Gastroesophageal sphincter (tissue), 4 donors: ENCODE results near the gene ITGA3. TPM values are rescaled to one million over a fixed set of nuclear protein-coding genes. Genes with fewer than 3 reads are reported as not detected.
A peak's percentile ranks its signal among the peaks of the same experiment; 100 is the strongest.

ENCODE experiments used
- ATAC-seq: fragments of 150-250 bp; one replicate; pipeline ENCODE4 v1.9.1; 2016; ENCODE audit warnings: mild to moderate bottlenecking, moderate library complexity
- H3K27ac ChIP-seq, 4 donors: fragments of 200-600 bp; sonication (generic) in 3 of 4; 1 replicate in 3 of 4; 2 replicates in 1 of 4; pipeline ENCODE4 v1.5.1; 2016 to 2019
- H3K27me3 ChIP-seq: fragments of 200-600 bp; sonication (generic); one replicate; pipeline ENCODE4 v1.5.1; 2019
- H3K36me3 ChIP-seq, 2 donors: fragments of 200-600 bp; sonication (generic); one replicate each; pipeline ENCODE4 v1.5.1; 2019; ENCODE audit warnings: control low read depth in 1 of 2
- H3K4me1 ChIP-seq, 3 donors: fragments of 200-600 bp; sonication (generic); 1 replicate in 2 of 3; 2 replicates in 1 of 3; pipeline ENCODE4 v1.5.1; 2016 to 2019; ENCODE audit warnings: control low read depth in 2 of 3
- H3K4me3 ChIP-seq, 2 donors: fragments of 200-600 bp; sonication (generic); one replicate each; pipeline ENCODE4 v1.5.1; 2019; ENCODE audit warnings: mild to moderate bottlenecking in 1 of 2, moderate library complexity in 1 of 2
- H3K9me3 ChIP-seq, 3 donors: fragments of 200-600 bp; sonication (generic); one replicate each; pipeline ENCODE4 v1.5.1; 2017 to 2019; ENCODE audit warnings: control low read depth in 2 of 3
- CTCF ChIP-seq, 4 experiments: fragments of 200-600 bp in 2 of 4; fragments of 450-650 bp in 2 of 4; sonication (generic) in 1 of 4; IDR thresholded peaks; one replicate each; pipeline ENCODE4 v1.5.1; 2017 to 2019; ENCODE audit warnings: antibody characterized with exemption in 4 of 4, mild to moderate bottlenecking in 2 of 4, moderate library complexity in 2 of 4
- EP300 ChIP-seq: sonication (generic); formaldehyde crosslinking; IDR thresholded peaks from one replicate; pipeline ENCODE4 v1.6.1; 2017; ENCODE audit warnings: antibody characterized with exemption, mild to moderate bottlenecking
- POLR2A ChIP-seq, 2 donors: fragments of 450-650 bp; IDR thresholded peaks; one replicate each; pipeline ENCODE4 v1.6.1; 2017; ENCODE audit warnings: antibody characterized with exemption in 2 of 2, mild to moderate bottlenecking in 2 of 2, moderate library complexity in 1 of 2
- POLR2AphosphoS5 ChIP-seq: sonication (generic); formaldehyde crosslinking; IDR thresholded peaks from one replicate; pipeline ENCODE4 v1.6.1; 2017; ENCODE audit warnings: antibody characterized with exemption
- WGBS, 2 donors: methylation state at CpG; one replicate each; pipeline ENCODE4 v1.1.5; 2018; ENCODE audit warnings: low coverage in 1 of 2; 5-methylcytosine and 5-hydroxymethylcytosine counted together
- total RNA-seq, 4 donors: library from RNA; depleted of rRNA; stranded (reverse); fragments of >200 nt; gene quantifications; one replicate each; pipeline ENCODE4 v1.1.0, GENCODE V29; 2016

The ITGA3 gene
- total RNA-seq, 4 donors from 2014 or later, result 62.4 to 131 (median 124) TPM

- WGBS, 2 donors, result 80 to 91% methylated on average over 5 to 14 of the region's 17 CpGs
- H3K4me1 ChIP-seq, result peaks cover 0 to 60% (median 0%) of the 10 kb centered on the region in 3 donors
- H3K4me3 ChIP-seq, result no peak overlapping the region
- TF ChIP-seq CTCF (IDR thresholded peaks at IDR 0.05), result no peak
- TF ChIP-seq POLR2AphosphoS5, result no peak
- ATAC-seq, result no peak
- H3K27me3 ChIP-seq, result no peaks in the 10 kb centered on the region
- no peak overlapping the region for H3K27ac ChIP-seq
- H3K9me3 ChIP-seq, result no peaks in the 10 kb centered on the region
- H3K36me3 ChIP-seq, result no peaks in the 10 kb centered on the region
Observed at GRCh38 chr17:50048146-50048720, 7.7 kb upstream of the ITGA3 start.

GRCh38 chr17:50048988-50049387, 6.9 kb upstream of the ITGA3 start:
- H3K27me3 ChIP-seq, result no peaks in the 10 kb centered on the region
- H3K4me1 ChIP-seq, result peaks cover 0 to 60% (median 0%) of the 10 kb centered on the region in 3 donors
- H3K9me3 ChIP-seq, result no peaks in the 10 kb centered on the region
- no peak overlapping the region for H3K27ac ChIP-seq
- H3K36me3 ChIP-seq, result no peaks in the 10 kb centered on the region
- H3K4me3 ChIP-seq, result no peak overlapping the region
- no peak for ATAC-seq
- 62 to 66% methylated on average over 4 of the region's 4 CpGs for WGBS, 2 donors
- no peak for TF ChIP-seq POLR2A (IDR thresholded peaks at IDR 0.05)
- no peak for TF ChIP-seq EP300
- no peak for TF ChIP-seq POLR2AphosphoS5
- no peak for TF ChIP-seq CTCF (IDR thresholded peaks at IDR 0.05)

GRCh38 chr17:50049636-50050035, 6.3 kb upstream of the ITGA3 start:
- 82 to 83% methylated on average over 3 of the region's 3 CpGs for WGBS, 2 donors
- H3K27ac ChIP-seq, result no peak overlapping the region
- H3K36me3 ChIP-seq, result no peaks in the 10 kb centered on the region
- no peaks in the 10 kb centered on the region for H3K27me3 ChIP-seq
- H3K9me3 ChIP-seq, result no peaks in the 10 kb centered on the region
- no peak overlapping the region for H3K4me3 ChIP-seq
- TF ChIP-seq POLR2AphosphoS5 (no peak), EP300 (no peak), CTCF (IDR thresholded peaks at IDR 0.05) (no peak), POLR2A (IDR thresholded peaks at IDR 0.05) (no peak)
- peaks cover 0 to 60% (median 0%) of the 10 kb centered on the region in 3 donors for H3K4me1 ChIP-seq
- ATAC-seq, result no peak

- TF ChIP-seq POLR2A (IDR thresholded peaks at IDR 0.05), result no peak
- TF ChIP-seq POLR2AphosphoS5, result no peak
- TF ChIP-seq CTCF (IDR thresholded peaks at IDR 0.05), result no peak
- TF ChIP-seq EP300, result no peak
- ATAC-seq, result no peak
- Histone ChIP-seq H3K36me3 (no peaks in the 10 kb centered on the region), H3K27me3 (no peaks in the 10 kb centered on the region), H3K27ac (no peak overlapping the region), H3K9me3 (no peaks in the 10 kb centered on the region), H3K4me3 (no peak overlapping the region), H3K4me1 (peaks cover 0 to 60% (median 5%) of the 10 kb centered on the region in 3 donors)
- 93% methylated on average over 11 to 12 of the region's 12 CpGs for WGBS, 2 donors
Observed at GRCh38 chr17:50050431-50051032, 5.4 kb upstream of the ITGA3 start.

- Histone ChIP-seq H3K27ac (no peak overlapping the region), H3K9me3 (no peaks in the 10 kb centered on the region), H3K36me3 (no peaks in the 10 kb centered on the region), H3K4me1 (peaks cover 0 to 58% (median 5%) of the 10 kb centered on the region in 3 donors), H3K4me3 (no peak overlapping the region), H3K27me3 (no peaks in the 10 kb centered on the region)
- no peak for ATAC-seq
- no peak for TF ChIP-seq EP300
- TF ChIP-seq CTCF (IDR thresholded peaks at IDR 0.05), result no peak
- peak; percentile 30 for TF ChIP-seq POLR2AphosphoS5
- TF ChIP-seq POLR2A (IDR thresholded peaks at IDR 0.05), result no peak
- WGBS, 2 donors, result 93% methylated on average over 3 of the region's 4 CpGs; no CpG with 5 or more reads in 1 of the 2 donors
Observed at GRCh38 chr17:50051082-50051576, 4.8 kb upstream of the ITGA3 start.
